AG09309 (cell line): ENCODE results near the gene ITPRID2.

Experiments
- DNase-seq: peaks from one replicate; pipeline ENCODE4 v3.0.0-alpha.2; 2010; ENCODE audit warnings: low read depth
- H3K4me3 ChIP-seq: 2 replicates; pipeline ENCODE4 v1.5.1; 2011; ENCODE audit warnings: mild to moderate bottlenecking, low read depth, low read length, moderate library complexity; ENCODE audit not compliant: control insufficient read depth
- CTCF ChIP-seq: IDR thresholded peaks from 2 replicates; pipeline ENCODE4 v1.5.1; 2011; ENCODE audit warnings: mild to moderate bottlenecking, low read depth, low read length, inconsistent platforms; ENCODE audit not compliant: insufficient read depth, control insufficient read depth; ENCODE audit errors: missing control alignments

ITPRID2 gene

GRCh38 chr2:181879295-181879694 is 12.2 kb upstream of the ITPRID2 start:
- no peak for TF ChIP-seq CTCF
- H3K4me3 ChIP-seq, result no peak overlapping the region
- no peak for DNase-seq

GRCh38 chr2:181882246-181883020 is 9.1 kb upstream of the ITPRID2 start:
- H3K4me3 ChIP-seq, result no peak overlapping the region
- no peak for TF ChIP-seq CTCF
- DNase-seq, result no peak

DNA sequence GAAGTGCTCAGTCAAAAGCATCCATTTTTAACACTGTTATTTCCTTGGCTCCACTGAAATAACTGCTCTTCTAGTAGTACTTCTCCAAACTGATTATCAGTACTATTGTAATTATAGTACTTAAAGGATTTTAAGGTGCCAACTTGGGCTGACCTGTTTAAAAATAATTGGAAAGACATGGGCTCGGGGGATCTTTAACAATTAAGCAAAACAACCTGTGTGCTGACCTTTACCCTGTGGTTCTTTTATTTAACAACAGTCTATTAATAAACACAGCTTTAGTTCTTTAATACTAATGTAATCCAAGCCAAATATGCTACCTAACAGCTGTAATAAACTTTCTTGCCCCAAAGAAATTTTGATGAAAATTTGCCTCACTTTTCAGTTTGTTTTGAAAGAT is 6.9 kb upstream of the ITPRID2 start:
- H3K4me3 ChIP-seq, result no peak overlapping the region
- DNase-seq, result no peak
- TF ChIP-seq CTCF, result no peak

GRCh38 chr2:181885096-181885495 is 6.4 kb upstream of the ITPRID2 start:
- no peak for DNase-seq
- no peak overlapping the region for H3K4me3 ChIP-seq
- TF ChIP-seq CTCF, result no peak

DNA sequence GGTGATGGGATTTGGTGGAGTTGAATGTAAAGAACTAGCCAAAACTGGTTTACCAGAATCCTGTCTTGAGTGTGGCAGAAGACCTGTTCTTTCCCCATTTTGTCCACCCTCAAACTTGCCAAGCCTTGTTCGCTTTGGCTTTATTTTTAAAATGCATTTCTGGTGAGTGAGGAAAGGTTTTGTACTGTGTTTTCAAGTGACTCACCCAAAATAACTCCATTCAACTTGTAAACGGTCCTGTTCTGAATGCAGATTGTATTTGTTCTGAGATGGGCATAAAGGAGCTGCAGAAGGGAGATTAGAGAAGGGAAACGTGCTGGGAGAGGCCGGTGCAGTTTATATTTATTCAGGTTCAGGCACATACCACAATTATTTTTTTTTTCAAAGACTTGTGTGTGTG is 5.3 kb upstream of the ITPRID2 start:
- H3K4me3 ChIP-seq, result no peak overlapping the region
- no peak for TF ChIP-seq CTCF
- no peak for DNase-seq

- H3K4me3 ChIP-seq, result no peak overlapping the region
- DNase-seq, result no peak
- TF ChIP-seq CTCF, result no peak
Measured at GRCh38 chr2:181887045-181887444, 4.5 kb upstream of the ITPRID2 start.
